GM12872 (cell line): ENCODE results near the gene COL6A1.

Source experiments
- TF ChIP-seq, protein P1 (sequence below): IDR thresholded peaks from 3 replicates; pipeline ENCODE4 v1.5.1; 2011; ENCODE audit warnings: low read depth, mild to moderate bottlenecking, low read length, moderate library complexity; ENCODE audit not compliant: insufficient read depth

The COL6A1 gene

GRCh38 chr21:46009951-46010705, 28.6 kb downstream of the COL6A1 start:
- TF ChIP-seq, protein P1, sequence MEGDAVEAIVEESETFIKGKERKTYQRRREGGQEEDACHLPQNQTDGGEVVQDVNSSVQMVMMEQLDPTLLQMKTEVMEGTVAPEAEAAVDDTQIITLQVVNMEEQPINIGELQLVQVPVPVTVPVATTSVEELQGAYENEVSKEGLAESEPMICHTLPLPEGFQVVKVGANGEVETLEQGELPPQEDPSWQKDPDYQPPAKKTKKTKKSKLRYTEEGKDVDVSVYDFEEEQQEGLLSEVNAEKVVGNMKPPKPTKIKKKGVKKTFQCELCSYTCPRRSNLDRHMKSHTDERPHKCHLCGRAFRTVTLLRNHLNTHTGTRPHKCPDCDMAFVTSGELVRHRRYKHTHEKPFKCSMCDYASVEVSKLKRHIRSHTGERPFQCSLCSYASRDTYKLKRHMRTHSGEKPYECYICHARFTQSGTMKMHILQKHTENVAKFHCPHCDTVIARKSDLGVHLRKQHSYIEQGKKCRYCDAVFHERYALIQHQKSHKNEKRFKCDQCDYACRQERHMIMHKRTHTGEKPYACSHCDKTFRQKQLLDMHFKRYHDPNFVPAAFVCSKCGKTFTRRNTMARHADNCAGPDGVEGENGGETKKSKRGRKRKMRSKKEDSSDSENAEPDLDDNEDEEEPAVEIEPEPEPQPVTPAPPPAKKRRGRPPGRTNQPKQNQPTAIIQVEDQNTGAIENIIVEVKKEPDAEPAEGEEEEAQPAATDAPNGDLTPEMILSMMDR: no peak

DNA sequence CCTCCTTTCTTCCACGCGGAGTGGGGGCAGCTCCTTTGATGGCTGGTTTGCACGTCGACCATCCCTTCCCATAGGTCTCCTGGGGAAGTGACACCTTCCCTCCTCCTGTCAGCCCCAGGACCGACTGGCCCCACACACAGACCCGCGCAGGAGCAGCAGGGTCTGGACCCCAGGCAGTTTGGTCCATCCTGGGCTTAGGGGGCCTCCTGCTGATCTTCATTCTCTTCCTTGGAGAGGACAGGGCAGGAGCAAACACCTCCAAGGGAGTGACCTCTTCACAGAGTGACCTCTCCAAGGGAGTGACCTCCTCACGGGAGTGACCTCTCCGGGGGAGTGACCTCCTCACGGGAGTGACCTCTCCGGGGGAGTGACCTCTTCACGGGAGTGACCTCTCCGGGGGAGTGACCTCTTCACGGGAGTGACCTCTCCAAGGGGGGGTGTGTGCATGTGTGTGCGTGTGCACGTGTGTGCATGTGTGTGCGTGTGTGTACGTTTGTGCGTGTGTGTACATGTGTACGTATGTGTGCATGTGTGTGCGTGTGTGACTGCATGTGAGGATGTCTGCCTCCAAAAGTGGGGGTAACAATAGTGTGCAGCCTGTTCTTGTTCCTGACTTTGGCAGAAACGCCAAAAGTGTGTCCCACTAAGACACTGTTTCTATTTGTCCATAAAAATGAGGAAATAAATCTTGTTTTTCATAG, 29.8 kb downstream of the COL6A1 start:
- TF ChIP-seq, protein P1: no peak

- TF ChIP-seq, protein P1: no peak
These were observed 30.6 kb downstream of the COL6A1 start for GRCh38 chr21:46012154-46012553.

GRCh38 chr21:46014828-46015227, 33.3 kb downstream of the COL6A1 start:
- TF ChIP-seq, protein P1: no peak

GRCh38 chr21:46017148-46017547, 35.6 kb downstream of the COL6A1 start:
- TF ChIP-seq, protein P1: no peak

- TF ChIP-seq, protein P1: no peak
These were observed 36.1 kb downstream of the COL6A1 start for GRCh38 chr21:46017695-46018094.

DNA sequence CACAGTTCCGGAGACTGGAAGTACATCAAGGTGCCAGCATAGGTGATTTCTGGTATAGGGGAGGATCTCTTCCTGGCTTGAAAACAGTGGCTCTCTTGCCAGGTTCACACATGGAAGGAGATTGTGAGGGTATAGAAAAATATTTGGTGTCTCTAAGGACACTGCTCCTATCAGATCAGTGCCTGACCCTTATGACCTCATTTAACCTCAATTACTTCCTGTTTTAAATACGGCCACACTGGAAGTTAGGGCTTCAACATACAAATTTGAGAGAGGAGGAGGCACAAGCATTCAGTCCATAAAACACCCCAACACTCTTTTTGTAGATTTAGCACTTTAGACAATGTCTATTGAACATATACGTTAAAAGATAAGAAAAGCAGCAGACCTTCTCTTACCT, 37.0 kb downstream of the COL6A1 start:
- TF ChIP-seq, protein P1: no peak
